CD4-positive, alpha-beta T cell (primary cell): Measurements from ENCODE around the gene CYGB. TPM values are rescaled to one million over a fixed set of nuclear protein-coding genes. Genes with fewer than 3 reads are reported as not detected.

Source experiments
- ATAC-seq: fragments of 200-7000 bp; cut with Tn5 transposase; one replicate; pipeline ENCODE4 v1.10.0; 2022; ENCODE audit warnings: mild to moderate bottlenecking; ENCODE audit not compliant: poor library complexity
- CTCF ChIA-PET: fragments of 350-600 bp; sonication (Branson Sonifier 250); formaldehyde crosslinking; loops from one replicate; lab custom pipeline; 2021; ENCODE audit warnings: antibody characterized with exemption, inconsistent platforms; lab: Charles Lee
- POLR2A ChIA-PET: fragments of 350-600 bp; sonication (Branson Sonifier 250); formaldehyde crosslinking; loops from one replicate; lab custom pipeline; 2021; ENCODE audit warnings: antibody characterized with exemption, inconsistent platforms; lab: Charles Lee
- DNase-seq, 14 experiments: peaks; one replicate each; pipeline ENCODE4 v3.0.0-alpha.2; 2013 to 2020; ENCODE audit warnings: mixed read lengths in 2 of 14
- H3K27ac ChIP-seq, 2 donors: one replicate each; pipeline versions ENCODE4 v1.5.1 to v1.7.0; 2013; ENCODE audit warnings: low read length in 2 of 2, low read depth in 1 of 2, mild to moderate bottlenecking in 1 of 2
- H3K27me3 ChIP-seq, 2 experiments: 1 replicate in 1 of 2; 2 replicates in 1 of 2; pipeline versions ENCODE4 v1.6.1 to v1.7.0; 2013; ENCODE audit warnings: low read length in 2 of 2, control low read depth in 1 of 2, mild to moderate bottlenecking in 1 of 2, moderate library complexity in 1 of 2; ENCODE audit not compliant: insufficient read depth in 2 of 2, control insufficient read depth in 1 of 2
- H3K36me3 ChIP-seq: one replicate; pipeline ENCODE4 v1.6.1; 2013; ENCODE audit warnings: low read length, control low read depth; ENCODE audit not compliant: insufficient read depth
- H3K4me1 ChIP-seq: one replicate; pipeline ENCODE4 v1.6.1; 2013; ENCODE audit warnings: low read length, control low read depth; ENCODE audit not compliant: insufficient read depth
- H3K4me3 ChIP-seq: one replicate; pipeline ENCODE4 v1.5.1; 2013; ENCODE audit warnings: mild to moderate bottlenecking, low read length, moderate library complexity
- H3K9me3 ChIP-seq, 2 experiments: 1 replicate in 1 of 2; 2 replicates in 1 of 2; pipeline versions ENCODE4 v1.6.1 to v1.7.0; 2013; ENCODE audit warnings: low read length in 2 of 2, mild to moderate bottlenecking in 2 of 2, control low read depth in 1 of 2, moderate library complexity in 1 of 2; ENCODE audit not compliant: control insufficient read depth in 1 of 2, insufficient read depth in 1 of 2
- H3K27ac Mint-ChIP-seq: one replicate; pipeline ENCODE4 v1.8.0; 2020; ENCODE audit warnings: mixed read lengths
- H3K27me3 Mint-ChIP-seq: one replicate; pipeline ENCODE4 v1.8.0; 2021; ENCODE audit warnings: mixed read lengths
- H3K36me3 Mint-ChIP-seq: one replicate; pipeline ENCODE4 v1.8.0; 2021; ENCODE audit warnings: low read depth, mixed read lengths
- H3K4me1 Mint-ChIP-seq: one replicate; pipeline ENCODE4 v1.8.0; 2021; ENCODE audit warnings: low read depth, mixed read lengths
- H3K4me3 Mint-ChIP-seq: one replicate; pipeline ENCODE4 v1.8.0; 2020; ENCODE audit warnings: mild to moderate bottlenecking, mixed read lengths
- H3K9me3 Mint-ChIP-seq: one replicate; pipeline ENCODE4 v1.8.0; 2020; ENCODE audit warnings: mixed read lengths
- intact Hi-C, 2 experiments: fragments of 100-400 bp; cut with DNase I in 1 of 2; cut with micrococcal nuclease in 1 of 2; formaldehyde crosslinking; loops; one replicate each; pipeline versions ENCODE4 v1.15.1 to v1.9.0; 2023 to 2025; cut with DNase I, micrococcal nuclease
- total RNA-seq, 174 experiments: library from RNA in 2 of 174; stranded (reverse) in 2 of 174; gene quantifications; one replicate each; pipeline ENCODE4 v1.2.3 and lab custom pipeline; 2021 to 2026
- TF ChIP-seq, protein P1 (sequence below): fragments of 200-600 bp; IDR thresholded peaks from one replicate; pipeline ENCODE4 v1.8.0; 2022; ENCODE audit warnings: antibody characterized with exemption, mild to moderate bottlenecking

Gene CYGB
- total RNA-seq, 2 experiments from 2014 or later: not detected

DNA sequence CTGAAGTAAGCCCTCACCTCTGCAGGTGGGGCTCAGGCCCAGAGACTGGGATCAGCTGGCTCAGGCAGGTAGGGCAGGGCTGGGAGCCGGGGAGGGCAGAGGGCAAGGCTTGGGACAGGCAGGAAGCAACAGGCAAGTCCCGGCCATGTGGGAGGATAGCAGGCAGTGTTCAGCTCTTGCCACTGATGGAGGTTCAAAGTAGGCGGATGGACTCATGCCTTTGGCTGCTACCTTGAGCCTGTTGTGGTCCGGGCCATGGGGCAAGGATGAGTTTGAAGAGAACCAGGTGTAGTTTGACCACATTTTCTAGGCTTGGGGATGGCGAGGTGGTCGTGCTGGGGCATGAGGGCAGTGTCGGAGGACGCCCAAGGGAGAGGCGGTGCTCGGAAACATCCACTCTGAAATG, 5.1 kb upstream of the CYGB start:
- ChIA-PET CTCF (interaction anchor here (1.0 kb wide), 1 partner anchor 19 kb away, joined by 3 read pairs; no protein-coding TSS in a partner anchor), POLR2A (no interaction called here)
- no peaks in the 10 kb centered on the region for H3K9me3 Mint-ChIP-seq
- peaks cover 21% of the 10 kb centered on the region for H3K4me1 ChIP-seq
- H3K27ac ChIP-seq: no peak overlapping the region
- H3K4me3 ChIP-seq: no peak overlapping the region
- intact Hi-C loops: no loop called here
- H3K9me3 ChIP-seq: peaks cover 0 to 13% of the 10 kb centered on the region in 2 experiments
- peaks cover 6% of the 10 kb centered on the region for H3K4me1 Mint-ChIP-seq
- no peaks in the 10 kb centered on the region for H3K36me3 Mint-ChIP-seq
- DNase-seq (no peak), ATAC-seq (no peak)
- H3K4me3 Mint-ChIP-seq: no peak overlapping the region
- H3K27me3 ChIP-seq: peaks cover 14 to 38% of the 10 kb centered on the region in 2 experiments
- H3K27me3 Mint-ChIP-seq: peaks cover 49% of the 10 kb centered on the region
- H3K27ac Mint-ChIP-seq: no peak overlapping the region
- TF ChIP-seq, protein P1, sequence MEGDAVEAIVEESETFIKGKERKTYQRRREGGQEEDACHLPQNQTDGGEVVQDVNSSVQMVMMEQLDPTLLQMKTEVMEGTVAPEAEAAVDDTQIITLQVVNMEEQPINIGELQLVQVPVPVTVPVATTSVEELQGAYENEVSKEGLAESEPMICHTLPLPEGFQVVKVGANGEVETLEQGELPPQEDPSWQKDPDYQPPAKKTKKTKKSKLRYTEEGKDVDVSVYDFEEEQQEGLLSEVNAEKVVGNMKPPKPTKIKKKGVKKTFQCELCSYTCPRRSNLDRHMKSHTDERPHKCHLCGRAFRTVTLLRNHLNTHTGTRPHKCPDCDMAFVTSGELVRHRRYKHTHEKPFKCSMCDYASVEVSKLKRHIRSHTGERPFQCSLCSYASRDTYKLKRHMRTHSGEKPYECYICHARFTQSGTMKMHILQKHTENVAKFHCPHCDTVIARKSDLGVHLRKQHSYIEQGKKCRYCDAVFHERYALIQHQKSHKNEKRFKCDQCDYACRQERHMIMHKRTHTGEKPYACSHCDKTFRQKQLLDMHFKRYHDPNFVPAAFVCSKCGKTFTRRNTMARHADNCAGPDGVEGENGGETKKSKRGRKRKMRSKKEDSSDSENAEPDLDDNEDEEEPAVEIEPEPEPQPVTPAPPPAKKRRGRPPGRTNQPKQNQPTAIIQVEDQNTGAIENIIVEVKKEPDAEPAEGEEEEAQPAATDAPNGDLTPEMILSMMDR: no peak
- H3K36me3 ChIP-seq: no peaks in the 10 kb centered on the region

DNA sequence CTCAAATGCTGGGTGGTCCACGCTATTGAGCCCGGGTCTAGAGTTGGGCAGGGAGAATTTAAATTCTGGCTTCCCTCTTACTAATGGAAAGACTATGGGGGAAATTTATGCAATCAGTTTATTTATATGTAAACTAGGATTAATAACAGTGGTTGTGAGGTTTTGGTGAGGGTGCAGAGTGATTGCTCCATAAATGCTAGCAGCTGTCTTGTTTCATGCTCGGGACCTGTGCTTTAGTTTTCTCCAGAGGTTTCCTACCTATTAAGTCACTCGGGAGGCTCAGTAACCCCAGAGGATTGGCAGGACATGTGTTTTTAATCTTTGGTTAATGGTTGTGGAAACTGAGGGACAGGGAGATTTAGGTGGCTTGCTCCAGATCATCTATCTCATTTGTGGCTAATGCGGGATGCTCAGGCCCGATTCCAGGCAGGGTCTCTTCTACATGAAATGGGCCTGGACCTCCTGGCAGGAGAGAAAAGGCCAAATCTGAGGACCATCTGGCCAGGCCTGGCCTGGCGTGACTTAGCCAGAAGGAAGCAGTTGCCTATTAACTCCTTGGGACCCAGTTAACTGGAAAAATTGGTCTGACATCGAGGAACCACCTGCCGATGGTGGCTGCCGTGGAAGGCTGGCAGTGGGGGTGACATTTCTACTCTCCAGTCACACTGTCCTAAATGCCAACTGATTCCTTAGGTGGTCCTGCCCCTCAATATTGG, 4.4 kb upstream of the CYGB start:
- CTCF ChIA-PET: no interaction called here
- H3K9me3 Mint-ChIP-seq: no peaks in the 10 kb centered on the region
- no peaks in the 10 kb centered on the region for H3K36me3 Mint-ChIP-seq

DNA sequence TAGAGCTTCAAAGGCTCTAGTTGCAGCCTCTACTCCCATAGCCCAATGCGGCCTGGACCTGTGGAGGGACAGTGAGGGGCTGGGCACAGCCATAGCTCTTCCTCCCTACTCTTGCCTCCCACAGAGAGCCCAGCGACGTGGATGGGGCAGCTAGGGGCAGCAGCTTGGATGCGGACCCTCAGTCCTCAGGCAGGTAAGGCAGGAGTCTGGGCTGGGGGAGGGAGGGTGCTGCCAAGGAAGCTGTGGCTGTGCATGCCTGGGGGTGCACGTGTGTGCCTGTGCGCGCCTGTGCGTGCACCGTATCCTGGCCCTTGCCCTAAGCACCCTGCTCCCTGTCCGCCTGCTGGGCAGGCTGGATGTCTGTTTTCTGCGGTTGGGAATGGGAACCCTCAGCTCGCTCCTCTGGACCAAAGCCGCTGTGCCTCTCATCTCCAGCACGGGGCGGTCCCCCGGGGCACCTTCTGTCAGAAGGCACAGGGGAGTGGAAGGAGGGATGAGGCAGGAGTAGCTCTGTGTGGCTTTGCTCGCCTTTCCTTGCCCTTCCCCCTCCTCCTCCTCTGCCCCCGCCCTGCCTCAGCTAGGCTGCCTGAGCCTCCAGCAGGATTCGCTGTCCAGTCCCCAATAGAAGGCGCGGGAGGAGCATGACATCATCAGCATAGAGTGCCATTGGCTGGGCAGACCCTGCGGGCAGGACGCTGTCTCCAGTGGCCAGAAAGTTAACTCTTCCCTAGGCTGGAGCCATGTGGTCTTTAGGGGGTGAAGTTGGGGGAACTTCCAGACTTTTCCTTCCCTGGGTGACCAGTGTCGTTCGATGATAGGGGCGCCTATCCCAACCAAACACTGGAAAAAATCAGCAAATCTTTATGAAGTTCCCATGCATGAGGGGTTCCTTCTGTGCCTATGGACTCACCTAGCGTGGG, 3.1 kb upstream of the CYGB start:
- Mint-ChIP-seq H3K9me3 (no peaks in the 10 kb centered on the region), H3K36me3 (no peaks in the 10 kb centered on the region), H3K27ac (no peak overlapping the region), H3K4me1 (peaks cover 6% of the 10 kb centered on the region), H3K27me3 (peaks cover 59% of the 10 kb centered on the region), H3K4me3 (no peak overlapping the region)
- ChIA-PET POLR2A (no interaction called here), CTCF (interaction anchor here (1.0 to 1.8 kb wide), 2 partner anchors 11 to 18 kb away, joined by 3 to 5 read pairs; no protein-coding TSS in a partner anchor)
- ATAC-seq (peak; percentile 30), DNase-seq (peak in 3 of 14 experiments; percentile 31 to 63 (median 58))
- no peak overlapping the region for H3K27ac ChIP-seq
- intact Hi-C loops: no loop called here
- no peak overlapping the region for H3K4me3 ChIP-seq
- peaks cover 14% of the 10 kb centered on the region for H3K4me1 ChIP-seq
- peaks cover 0 to 13% of the 10 kb centered on the region in 2 experiments for H3K9me3 ChIP-seq
- H3K36me3 ChIP-seq: no peaks in the 10 kb centered on the region
- TF ChIP-seq, protein P1: no peak
- H3K27me3 ChIP-seq: peaks cover 25 to 50% of the 10 kb centered on the region in 2 experiments

More for the DNA sequence above, 4.4 kb upstream of the CYGB start:
- peaks cover 0 to 13% of the 10 kb centered on the region in 2 experiments for H3K9me3 ChIP-seq
- H3K27me3 ChIP-seq: peaks cover 15 to 42% of the 10 kb centered on the region in 2 experiments
- ATAC-seq (no peak), DNase-seq (no peak)
- intact Hi-C loops: no loop called here
- TF ChIP-seq, protein P1: no peak
- no peak overlapping the region for H3K27ac ChIP-seq
- Mint-ChIP-seq H3K27ac (no peak overlapping the region), H3K4me1 (peaks cover 6% of the 10 kb centered on the region), H3K4me3 (no peak overlapping the region), H3K27me3 (peaks cover 50% of the 10 kb centered on the region)
- peaks cover 14% of the 10 kb centered on the region for H3K4me1 ChIP-seq
- H3K36me3 ChIP-seq: no peaks in the 10 kb centered on the region
- POLR2A ChIA-PET: no interaction called here
- H3K4me3 ChIP-seq: no peak overlapping the region
